HG03439 (cell line): ENCODE data around the gene SLC25A42.
"Not testable (repeated sequence)": the region's sequence is repeated elsewhere in the genome, so short reads cannot be mapped to it uniquely, and the experiment has no call there.

Experiments
- ATAC-seq: cut with Tn5 transposase; IDR thresholded peaks from one replicate; pipeline ENCODE4 v1.9.1; 2021; ENCODE audit warnings: mild to moderate bottlenecking, moderate library complexity; ENCODE audit not compliant: unreplicated experiment

Gene SLC25A42

GRCh38 chr19:19105365-19106055 is 41.7 kb downstream of the SLC25A42 start:
- no peak for ATAC-seq

- no peak for ATAC-seq
These were observed 42.3 kb downstream of the SLC25A42 start for GRCh38 chr19:19106056-19106551.

- not testable (repeated sequence) for ATAC-seq
These were observed 43.1 kb downstream of the SLC25A42 start for GRCh38 chr19:19106938-19107337.

GRCh38 chr19:19107654-19108053 is 43.9 kb downstream of the SLC25A42 start:
- no peak for ATAC-seq

- ATAC-seq: no peak
These were observed 45.8 kb downstream of the SLC25A42 start for GRCh38 chr19:19109601-19110000.

GRCh38 chr19:19110410-19111135 is 46.8 kb downstream of the SLC25A42 start:
- no peak for ATAC-seq

- ATAC-seq: no peak
These were observed 47.5 kb downstream of the SLC25A42 start for GRCh38 chr19:19111136-19111835.

GRCh38 chr19:19111967-19112580 is 48.3 kb downstream of the SLC25A42 start:
- ATAC-seq: no peak

GRCh38 chr19:19113040-19113626 is 49.3 kb downstream of the SLC25A42 start:
- no peak for ATAC-seq

- ATAC-seq: no peak
These were observed 52.2 kb downstream of the SLC25A42 start for GRCh38 chr19:19115954-19116353.

- ATAC-seq: no peak
These were observed 55.8 kb downstream of the SLC25A42 start for GRCh38 chr19:19119325-19120237.

GRCh38 chr19:19120308-19121231 is 56.8 kb downstream of the SLC25A42 start:
- no peak for ATAC-seq

- no peak for ATAC-seq
These were observed 57.6 kb downstream of the SLC25A42 start for GRCh38 chr19:19121371-19121770.

- no peak for ATAC-seq
These were observed 59.1 kb downstream of the SLC25A42 start for GRCh38 chr19:19122902-19123301.

GRCh38 chr19:19123386-19123785 is 59.6 kb downstream of the SLC25A42 start:
- no peak for ATAC-seq

GRCh38 chr19:19126102-19126501 is 62.3 kb downstream of the SLC25A42 start:
- no peak for ATAC-seq

- ATAC-seq: no peak
These were observed 68.2 kb downstream of the SLC25A42 start for GRCh38 chr19:19131989-19132388.

GRCh38 chr19:19132912-19133311 is 69.1 kb downstream of the SLC25A42 start:
- ATAC-seq: no peak

GRCh38 chr19:19133985-19134384 is 70.2 kb downstream of the SLC25A42 start:
- ATAC-seq: no peak
